GM12878 (cell line): Measurements from ENCODE around the gene MCF2L2.

Experiments used
- CTCF ChIP-seq, 3 experiments: IDR thresholded peaks in 2 of 3; conservative IDR thresholded peaks in 1 of 3; 2 replicates each; pipeline ENCODE4 v1.5.1; 2011; ENCODE audit warnings: low read depth in 3 of 3, low read length in 3 of 3, mild to moderate bottlenecking in 3 of 3, control low read depth in 2 of 3, moderate library complexity in 2 of 3, inconsistent platforms in 1 of 3, mixed read lengths in 1 of 3; ENCODE audit not compliant: control insufficient read depth in 2 of 3, insufficient read depth in 1 of 3; ENCODE audit errors: extremely low read depth in 1 of 3
- KDM1A ChIP-seq: fragments of 200-600 bp; sonication (generic); IDR thresholded peaks from 2 replicates; pipeline ENCODE4 v1.6.1; 2016; ENCODE audit warnings: borderline replicate concordance
- RAD51 ChIP-seq: fragments of 450-650 bp; IDR thresholded peaks from 2 replicates; pipeline ENCODE4 v1.6.1; 2016; ENCODE audit warnings: moderate library complexity, mild to moderate bottlenecking, inconsistent platforms

- TF ChIP-seq RAD51: no peak
- no peak for TF ChIP-seq CTCF (IDR thresholded peaks at IDR 0.05 in 2 of 3, conservative IDR thresholded peaks at IDR 0.05 in 1 of 3; ENCODE audit: control insufficient read depth in 2 of 3, extremely low read depth in 1 of 3, insufficient read depth in 1 of 3, low read depth in 3 of 3, low read length in 3 of 3)
- TF ChIP-seq KDM1A: no peak
Measured at GRCh38 chr3:183198939-183199338, 229.5 kb downstream of the MCF2L2 start.
